Activated naive CD8-positive, alpha-beta T cell treated with anti-CD3 and anti-CD28 coated beads, Interleukin-2, amount 50 U/mL, for 24 hours (primary cell): ENCODE results near the gene MVB12B.

Source experiments
- ATAC-seq: fragments of 150-1000 bp; cut with Tn5 transposase; one replicate; pipeline ENCODE4 v1.10.0; 2021
- DNase-seq: peaks from one replicate; pipeline ENCODE4 v3.0.0; 2021
- H3K27ac Mint-ChIP-seq: one replicate; pipeline ENCODE4 v1.8.0; 2021; ENCODE audit warnings: mild to moderate bottlenecking, mixed read lengths
- H3K27me3 Mint-ChIP-seq: one replicate; pipeline ENCODE4 v1.8.0; 2021; ENCODE audit warnings: mixed read lengths
- H3K36me3 Mint-ChIP-seq: one replicate; pipeline ENCODE4 v1.8.0; 2021; ENCODE audit warnings: low read depth, mixed read lengths
- H3K4me1 Mint-ChIP-seq: one replicate; pipeline ENCODE4 v1.8.0; 2021; ENCODE audit warnings: mixed read lengths
- H3K4me3 Mint-ChIP-seq: one replicate; pipeline ENCODE4 v1.8.0; 2021; ENCODE audit warnings: mild to moderate bottlenecking, moderate library complexity, mixed read lengths
- H3K9me3 Mint-ChIP-seq: one replicate; pipeline ENCODE4 v1.8.0; 2021; ENCODE audit warnings: mixed read lengths

Gene MVB12B

DNA sequence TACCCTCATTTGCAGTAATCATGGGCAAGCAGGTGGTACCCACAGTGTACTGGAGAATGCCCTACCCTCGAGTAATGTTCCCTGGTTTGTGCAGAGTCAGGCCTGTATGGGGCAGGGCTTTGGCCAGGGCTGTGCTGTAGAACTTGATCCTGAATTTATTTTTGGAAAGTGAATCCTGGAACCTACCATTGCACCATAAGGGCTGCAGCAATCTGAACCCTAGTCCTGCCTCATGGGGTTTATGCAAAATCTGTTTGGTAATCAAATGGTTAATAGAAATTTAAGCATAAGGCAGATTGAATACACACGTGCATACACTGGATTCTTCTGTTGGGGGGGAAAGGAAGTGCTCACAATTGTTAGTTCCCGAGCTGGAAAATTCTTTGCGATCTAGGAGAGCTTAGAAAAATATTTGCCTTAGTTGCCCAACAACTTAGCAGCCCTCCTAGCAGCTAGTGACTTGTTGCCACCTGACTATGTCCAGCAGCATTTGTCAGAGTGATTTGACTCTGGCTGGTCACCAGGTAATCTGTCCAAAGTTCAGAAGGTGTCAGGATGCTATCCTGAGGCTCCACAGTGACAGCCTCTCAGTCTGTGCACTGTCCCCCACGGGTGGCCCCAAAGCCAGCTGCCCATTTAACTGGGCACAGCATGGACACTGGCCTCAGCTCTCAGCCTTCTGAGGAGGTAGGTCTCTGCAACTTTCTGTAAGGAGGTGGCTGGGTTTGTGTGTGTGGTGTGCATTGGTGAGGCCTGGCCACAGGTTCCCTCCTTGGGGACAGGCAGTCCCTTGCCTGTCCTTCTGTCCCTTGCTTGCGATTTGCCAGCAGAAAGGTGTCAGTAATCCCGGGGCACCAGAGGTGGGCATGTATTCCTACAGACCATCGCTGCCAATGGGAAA is 8.3 kb downstream of the MVB12B start:
- no peaks in the 10 kb centered on the region for H3K27me3 Mint-ChIP-seq
- H3K4me1 Mint-ChIP-seq: peaks cover 27% of the 10 kb centered on the region
- no peaks in the 10 kb centered on the region for H3K9me3 Mint-ChIP-seq
- no peak overlapping the region for H3K4me3 Mint-ChIP-seq
- H3K36me3 Mint-ChIP-seq: no peaks in the 10 kb centered on the region
- ATAC-seq (no peak), DNase-seq (no peak)
- no peak overlapping the region for H3K27ac Mint-ChIP-seq

DNA sequence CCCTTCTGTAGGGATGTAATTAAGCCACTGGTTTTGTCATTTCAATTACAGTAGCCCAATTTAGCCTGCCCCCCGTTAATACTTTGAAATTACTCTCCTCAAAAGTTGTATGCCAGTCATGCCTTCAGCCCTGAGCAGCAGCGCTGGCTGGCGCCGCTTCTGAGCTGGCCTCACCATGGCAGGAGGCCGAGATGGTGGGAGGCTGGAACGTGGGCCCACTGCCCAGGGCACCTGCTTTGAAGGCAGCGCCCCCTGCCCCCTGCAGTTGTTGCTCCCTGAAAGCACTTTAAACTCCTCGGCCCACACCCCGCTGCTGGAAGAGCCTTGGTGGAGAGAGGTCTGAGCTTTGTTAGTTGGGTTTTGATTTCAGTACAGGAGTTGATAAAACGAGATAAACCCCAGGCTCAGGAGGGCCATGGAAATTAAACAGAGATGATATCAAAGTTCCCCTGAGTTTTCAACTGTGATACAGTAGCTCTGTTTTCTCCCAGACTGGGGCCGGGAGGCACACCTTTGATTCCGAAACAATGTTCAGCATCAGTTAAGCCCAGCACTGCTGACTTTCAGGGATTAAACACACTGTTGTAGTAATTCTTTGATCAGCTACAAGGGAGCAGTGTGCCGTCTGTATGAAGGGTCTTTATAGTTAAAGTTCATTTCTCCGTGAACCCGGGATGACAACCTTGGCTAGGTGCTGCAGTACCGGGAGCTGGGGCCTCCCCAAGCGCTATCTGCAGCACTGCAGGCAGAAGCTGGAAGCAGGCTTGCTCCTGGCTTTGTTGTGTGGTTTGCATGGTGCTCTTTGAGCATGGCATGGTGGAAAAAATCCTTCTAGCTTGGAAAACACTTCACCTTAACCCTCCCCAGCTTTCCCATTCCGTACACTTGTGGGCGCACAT is 9.5 kb downstream of the MVB12B start:
- ATAC-seq (no peak), DNase-seq (no peak)
- Mint-ChIP-seq H3K4me1 (peaks cover 19% of the 10 kb centered on the region), H3K9me3 (no peaks in the 10 kb centered on the region), H3K4me3 (no peak overlapping the region), H3K36me3 (no peaks in the 10 kb centered on the region), H3K27ac (no peak overlapping the region), H3K27me3 (no peaks in the 10 kb centered on the region)

DNA sequence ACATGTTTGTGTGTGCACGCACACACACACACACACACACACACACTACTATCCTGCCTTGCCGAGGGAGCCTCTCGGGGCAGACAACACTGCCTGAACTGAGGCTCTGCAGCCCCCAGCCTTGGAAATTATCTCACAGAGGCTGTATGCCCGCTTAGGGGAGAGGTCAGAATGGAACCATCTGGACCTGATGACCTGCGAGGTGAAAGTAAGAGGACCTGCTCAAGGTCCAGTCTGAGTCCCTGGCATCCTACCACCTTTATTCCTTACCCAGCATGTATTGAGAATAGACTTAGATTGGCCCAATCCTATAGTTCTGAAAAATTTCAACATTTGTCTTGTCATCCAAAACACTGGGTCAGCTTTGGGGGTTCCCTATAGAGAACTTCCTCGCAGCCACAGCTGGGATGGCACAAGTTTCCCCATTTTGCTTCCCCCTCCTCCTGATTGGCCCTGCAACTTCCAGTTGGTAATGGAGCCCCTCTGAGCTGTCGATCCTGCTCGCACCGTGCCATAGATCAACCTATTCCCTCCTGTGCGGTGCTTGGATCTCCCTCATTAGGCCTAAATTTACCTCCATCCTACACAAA is 10.2 kb downstream of the MVB12B start:
- H3K4me1 Mint-ChIP-seq: peaks cover 15% of the 10 kb centered on the region
- H3K4me3 Mint-ChIP-seq: no peak overlapping the region
- H3K36me3 Mint-ChIP-seq: no peaks in the 10 kb centered on the region
- ATAC-seq: no peak
- no peak overlapping the region for H3K27ac Mint-ChIP-seq
- no peaks in the 10 kb centered on the region for H3K27me3 Mint-ChIP-seq
- no peaks in the 10 kb centered on the region for H3K9me3 Mint-ChIP-seq
- no peak for DNase-seq

DNA sequence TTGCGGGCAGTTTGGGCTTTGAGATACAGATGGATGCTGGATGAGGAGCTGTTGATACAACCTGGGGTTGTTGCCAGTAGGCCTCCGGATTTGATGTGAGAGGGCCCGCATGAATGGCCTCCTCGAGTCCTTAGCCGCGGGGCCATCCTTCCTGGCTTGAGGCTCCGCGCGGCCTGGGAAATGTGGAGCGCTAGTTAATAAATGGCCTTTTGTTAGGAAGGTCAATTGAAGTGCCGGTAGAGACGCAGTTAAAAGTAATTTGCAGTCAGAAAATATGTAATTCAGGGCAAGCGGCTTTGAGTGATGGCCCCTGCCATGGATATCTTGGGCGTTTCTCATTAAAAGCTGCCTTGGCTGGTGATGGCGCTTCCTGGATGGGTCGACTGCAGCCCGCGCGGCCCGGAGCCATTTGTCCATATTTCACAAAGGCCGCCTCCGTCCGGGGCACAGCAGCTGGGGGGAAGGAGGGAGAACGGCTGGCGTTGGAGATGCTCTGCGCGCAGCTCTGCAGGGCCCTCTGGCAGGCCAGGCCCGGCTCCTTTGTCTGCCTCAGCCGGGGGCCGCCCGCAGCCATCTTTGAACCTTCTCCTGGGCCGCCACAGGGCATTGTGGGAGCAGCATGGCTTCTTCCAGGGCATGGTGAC is 11.2 kb downstream of the MVB12B start:
- H3K9me3 Mint-ChIP-seq: no peaks in the 10 kb centered on the region
- H3K36me3 Mint-ChIP-seq: no peaks in the 10 kb centered on the region
- no peak for ATAC-seq
- H3K27me3 Mint-ChIP-seq: no peaks in the 10 kb centered on the region
- DNase-seq: no peak
- H3K4me3 Mint-ChIP-seq: no peak overlapping the region
- peaks cover 10% of the 10 kb centered on the region for H3K4me1 Mint-ChIP-seq
- H3K27ac Mint-ChIP-seq: no peak overlapping the region

- Mint-ChIP-seq H3K27ac (no peak overlapping the region), H3K9me3 (no peaks in the 10 kb centered on the region), H3K4me1 (peaks cover 10% of the 10 kb centered on the region), H3K27me3 (no peaks in the 10 kb centered on the region), H3K36me3 (peaks cover 2% of the 10 kb centered on the region), H3K4me3 (no peak overlapping the region)
- no peak for ATAC-seq
- DNase-seq: no peak
Measured at GRCh38 chr9:126338945-126339344, 12.3 kb downstream of the MVB12B start.

- DNase-seq (no peak), ATAC-seq (no peak)
- Mint-ChIP-seq H3K27me3 (no peaks in the 10 kb centered on the region), H3K36me3 (peaks cover 2% of the 10 kb centered on the region), H3K4me1 (peaks cover 11% of the 10 kb centered on the region), H3K4me3 (no peak overlapping the region), H3K9me3 (no peaks in the 10 kb centered on the region), H3K27ac (no peak overlapping the region)
Measured at GRCh38 chr9:126341426-126341825, 14.8 kb downstream of the MVB12B start.

DNA sequence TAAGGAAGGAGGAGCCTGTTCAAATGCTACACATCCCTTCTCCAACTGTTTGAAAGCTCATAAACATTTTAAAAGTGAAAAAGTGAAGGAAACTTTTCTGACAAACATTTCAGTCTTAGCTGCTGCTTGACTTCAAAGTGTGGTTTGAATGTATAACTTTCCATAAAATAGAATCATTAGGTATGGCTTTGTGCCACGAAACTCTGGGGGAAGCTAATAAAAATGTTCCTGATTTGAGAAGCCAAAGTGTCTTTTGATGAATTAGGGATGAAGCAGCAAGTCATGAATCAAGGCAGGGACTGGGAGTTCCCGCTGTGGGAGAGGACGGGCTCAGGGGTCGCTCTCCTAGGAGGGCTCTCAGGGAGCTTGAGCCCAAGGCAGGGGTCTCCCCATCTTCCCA is 15.3 kb downstream of the MVB12B start:
- no peak for DNase-seq
- peaks cover 2% of the 10 kb centered on the region for H3K36me3 Mint-ChIP-seq
- H3K4me1 Mint-ChIP-seq: peaks cover 14% of the 10 kb centered on the region
- H3K27me3 Mint-ChIP-seq: no peaks in the 10 kb centered on the region
- no peak overlapping the region for H3K27ac Mint-ChIP-seq
- H3K4me3 Mint-ChIP-seq: no peak overlapping the region
- no peak for ATAC-seq
- H3K9me3 Mint-ChIP-seq: no peaks in the 10 kb centered on the region

GRCh38 chr9:126342621-126343031 is 16.0 kb downstream of the MVB12B start:
- H3K36me3 Mint-ChIP-seq: peaks cover 2% of the 10 kb centered on the region
- no peak overlapping the region for H3K27ac Mint-ChIP-seq
- ATAC-seq: no peak
- peaks cover 16% of the 10 kb centered on the region for H3K4me1 Mint-ChIP-seq
- H3K9me3 Mint-ChIP-seq: no peaks in the 10 kb centered on the region
- no peak overlapping the region for H3K4me3 Mint-ChIP-seq
- H3K27me3 Mint-ChIP-seq: no peaks in the 10 kb centered on the region
- DNase-seq: no peak

- Mint-ChIP-seq H3K4me1 (peaks cover 17% of the 10 kb centered on the region), H3K27ac (no peak overlapping the region), H3K9me3 (no peaks in the 10 kb centered on the region), H3K4me3 (no peak overlapping the region), H3K27me3 (no peaks in the 10 kb centered on the region), H3K36me3 (peaks cover 2% of the 10 kb centered on the region)
- no peak for DNase-seq
- no peak for ATAC-seq
Measured at GRCh38 chr9:126343271-126343700, 16.7 kb downstream of the MVB12B start.

DNA sequence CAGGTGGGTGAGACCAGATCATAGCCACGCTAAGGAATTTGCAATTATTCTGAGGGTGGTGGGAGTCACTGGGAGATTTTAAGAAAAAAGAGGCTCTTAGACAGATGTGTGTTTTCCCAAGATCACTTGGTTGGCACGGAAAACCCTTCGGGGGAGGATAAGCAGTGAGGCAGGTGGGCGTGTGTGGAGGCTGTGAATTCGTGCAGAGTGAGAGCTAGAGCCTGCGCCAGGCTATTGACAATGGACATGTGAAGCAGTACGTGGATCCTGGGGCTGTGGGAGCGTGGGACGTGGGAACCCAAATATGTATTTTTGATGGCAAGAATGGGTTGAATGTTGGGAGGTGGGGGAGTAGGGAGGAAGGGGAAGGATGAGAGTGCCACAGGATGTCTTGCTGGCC is 19.4 kb downstream of the MVB12B start:
- H3K4me3 Mint-ChIP-seq: no peak overlapping the region
- no peak overlapping the region for H3K27ac Mint-ChIP-seq
- ATAC-seq (no peak), DNase-seq (no peak)
- peaks cover 13% of the 10 kb centered on the region for H3K4me1 Mint-ChIP-seq
- peaks cover 10% of the 10 kb centered on the region for H3K36me3 Mint-ChIP-seq
- H3K27me3 Mint-ChIP-seq: no peaks in the 10 kb centered on the region
- peaks cover 4% of the 10 kb centered on the region for H3K9me3 Mint-ChIP-seq

GRCh38 chr9:126347093-126347492 is 20.5 kb downstream of the MVB12B start:
- peaks cover 12% of the 10 kb centered on the region for H3K36me3 Mint-ChIP-seq

DNA sequence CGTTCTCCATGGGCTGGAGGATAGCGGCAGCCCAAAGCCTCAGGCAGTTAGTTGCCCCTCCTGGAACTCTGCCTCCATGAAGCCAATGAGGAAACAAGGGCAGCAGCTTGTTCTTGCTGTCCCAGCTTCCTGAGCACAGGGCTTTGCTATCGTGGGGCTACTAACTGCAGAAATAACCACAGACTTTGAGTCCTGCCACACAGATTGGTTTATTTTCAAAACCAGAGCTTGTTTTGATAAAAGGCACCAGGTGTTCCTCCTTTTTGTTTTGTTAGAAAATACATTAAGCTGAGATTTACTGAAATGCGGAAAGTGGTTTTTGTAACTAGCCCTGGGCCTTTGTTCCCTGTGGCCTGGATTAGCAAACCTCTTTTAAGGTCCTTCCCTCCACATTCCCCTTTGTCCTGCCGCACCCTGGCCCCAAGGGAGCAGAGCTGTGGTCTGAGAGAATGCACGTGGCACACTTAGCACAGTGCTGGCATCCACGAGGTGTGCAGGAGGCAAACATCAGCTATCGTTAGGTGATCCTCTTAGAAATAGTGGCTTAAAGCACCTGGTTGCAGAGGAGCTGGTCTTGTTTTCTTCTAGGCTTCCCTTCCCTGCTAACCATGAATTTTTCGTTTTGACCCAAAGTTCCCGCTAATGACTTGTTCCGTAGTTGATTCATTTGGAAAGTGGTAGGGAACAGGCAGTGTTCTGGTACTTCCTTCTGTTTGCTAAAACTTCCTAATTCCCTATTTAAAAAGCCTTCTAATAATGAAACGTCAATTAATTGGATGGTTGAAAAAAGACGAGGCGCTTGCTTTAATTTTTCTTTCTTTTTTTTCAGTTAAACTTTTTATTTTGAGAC is 21.5 kb downstream of the MVB12B start:
- no peak overlapping the region for H3K27ac Mint-ChIP-seq
- ATAC-seq: no peak

More at GRCh38 chr9:126347093-126347492, 20.5 kb downstream of the MVB12B start:
- Mint-ChIP-seq H3K27ac (no peak overlapping the region), H3K9me3 (peaks cover 7% of the 10 kb centered on the region), H3K4me3 (no peak overlapping the region), H3K27me3 (no peaks in the 10 kb centered on the region), H3K4me1 (peaks cover 13% of the 10 kb centered on the region)
- no peak for ATAC-seq
- DNase-seq: no peak

DNA sequence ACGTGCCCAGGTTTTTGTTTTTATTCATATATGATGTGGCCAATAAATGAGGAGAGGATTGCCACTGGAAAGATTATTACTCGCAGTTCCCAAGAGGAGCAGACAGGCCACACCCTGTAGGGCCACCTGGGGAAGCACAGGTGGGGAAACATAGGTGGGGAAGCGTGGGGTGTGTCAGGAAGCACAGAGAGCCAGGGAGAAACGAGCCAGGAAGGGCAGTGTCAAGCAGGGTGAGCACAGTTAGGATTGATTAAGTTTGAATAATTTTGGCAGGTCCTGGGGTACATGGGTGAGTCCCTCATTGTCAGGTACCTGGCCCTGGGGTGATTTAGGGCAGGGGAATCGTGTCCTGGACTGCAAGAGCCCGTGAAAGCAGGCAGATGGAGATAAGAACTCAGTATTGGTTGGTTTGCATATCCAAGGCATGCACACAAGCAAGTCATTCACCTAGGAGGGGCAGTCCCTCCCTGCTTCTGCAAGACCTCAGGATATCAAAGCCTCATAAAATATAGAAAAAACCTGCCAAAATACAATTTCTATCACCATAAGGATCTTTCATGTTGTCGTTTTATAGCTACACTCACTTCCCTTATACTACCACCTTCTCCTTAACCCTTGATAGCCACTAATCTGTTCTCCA is 22.4 kb downstream of the MVB12B start:
- Mint-ChIP-seq H3K36me3 (peaks cover 11% of the 10 kb centered on the region), H3K27ac (no peak overlapping the region), H3K4me3 (no peak overlapping the region), H3K9me3 (peaks cover 7% of the 10 kb centered on the region), H3K27me3 (no peaks in the 10 kb centered on the region), H3K4me1 (peaks cover 17% of the 10 kb centered on the region)
- ATAC-seq (no peak), DNase-seq (no peak)

More for the DNA sequence above, 21.5 kb downstream of the MVB12B start:
- DNase-seq: no peak
- Mint-ChIP-seq H3K36me3 (peaks cover 11% of the 10 kb centered on the region), H3K27me3 (no peaks in the 10 kb centered on the region), H3K4me3 (no peak overlapping the region), H3K9me3 (peaks cover 7% of the 10 kb centered on the region), H3K4me1 (peaks cover 15% of the 10 kb centered on the region)
